ENCODE measurements around the gene OGFOD1. TPM values are rescaled to one million over a fixed set of nuclear protein-coding genes. Genes with fewer than 3 reads are reported as not detected.

Gene OGFOD1
- total and polyA plus RNA-seq, 2 donors (not counting 3 experiments of a cell fraction or from before 2014, with no cell fraction given): 26.6 to 54.8 TPM

DNA sequence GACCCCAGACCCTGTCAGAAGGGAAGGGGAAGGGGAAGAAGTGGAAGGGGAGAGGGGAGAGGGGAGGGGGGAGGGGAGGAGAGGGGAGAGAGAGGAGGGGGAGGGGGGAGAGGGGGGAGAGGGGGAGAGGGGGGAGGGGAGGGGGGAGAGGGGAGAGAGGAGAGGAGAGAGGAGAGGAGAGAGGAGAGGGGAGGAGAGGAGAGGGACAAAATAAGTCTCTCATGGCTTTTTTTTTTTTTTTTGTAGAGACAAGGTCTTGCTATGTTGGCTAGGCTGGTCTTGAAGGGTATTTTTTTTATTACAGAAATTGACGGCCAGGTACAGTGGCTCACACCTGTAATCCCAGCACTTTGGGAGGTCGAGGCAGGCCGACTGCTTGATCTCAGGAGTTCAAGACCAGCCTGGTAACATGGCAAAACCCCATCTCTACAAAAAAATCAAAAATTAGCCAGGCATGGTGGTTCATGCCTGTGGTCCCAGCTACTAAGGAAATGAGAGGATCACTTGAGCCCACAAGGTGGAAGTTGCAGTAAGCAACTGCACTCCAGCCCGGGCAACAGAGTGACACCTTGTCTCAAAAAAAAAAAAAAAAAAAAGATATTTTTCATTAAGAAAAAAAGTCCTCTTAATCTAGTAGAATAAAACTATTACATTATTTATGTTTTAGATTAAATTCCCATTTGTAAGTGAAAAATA is 45.2 kb upstream of the OGFOD1 start:
- H3K36me3 ChIP-seq (ENCODE audit: control insufficient read depth in 2 of 2, extremely low read depth in 1 of 2, insufficient read depth in 2 of 2, low read length in 2 of 2): peaks cover 23 to 24% of the 10 kb centered on the region in 2 experiments
- FAIRE-seq (no peak), DNase-seq (ENCODE audit: low read depth, low spot score) (no peak)
- no TSS peak for BruUV-seq (replicated peaks)
- dilution Hi-C loops (cut with MboI; ENCODE audit: extremely low pct_ligation_motif_present, low sequenced_read_pairs): no loop called here
- no peaks in the 10 kb centered on the region for H3K79me2 ChIP-seq (ENCODE audit: control insufficient read depth, insufficient read depth, low read length)
- H3K4me2 ChIP-seq (ENCODE audit: insufficient read depth, low read length): no peak overlapping the region
- no peaks in the 10 kb centered on the region for H3K4me1 ChIP-seq (ENCODE audit: control insufficient read depth, extremely low read depth, insufficient read depth, low read length)
- no peak overlapping the region for H3K4me3 ChIP-seq (replicated peaks in 1 of 3; ENCODE audit: insufficient read depth in 1 of 3, low read depth in 1 of 3, low read length in 3 of 3)
- no peaks in the 10 kb centered on the region for H4K20me1 ChIP-seq (replicated peaks; ENCODE audit: control insufficient read depth, extremely low read depth, insufficient read depth, low read length)
- ChIA-PET CTCF (no interaction called here), POLR2A (no interaction called here)
- H3K9ac ChIP-seq (replicated peaks; ENCODE audit: extremely low read depth, insufficient read depth, low read length): no peak overlapping the region
- TF ChIP-seq MYC (IDR thresholded peaks at IDR 0.05; ENCODE audit: low read depth, low read length): no peak
- TF ChIP-seq, protein P1, sequence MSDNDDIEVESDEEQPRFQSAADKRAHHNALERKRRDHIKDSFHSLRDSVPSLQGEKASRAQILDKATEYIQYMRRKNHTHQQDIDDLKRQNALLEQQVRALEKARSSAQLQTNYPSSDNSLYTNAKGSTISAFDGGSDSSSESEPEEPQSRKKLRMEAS (IDR thresholded peaks at IDR 0.05; ENCODE audit: insufficient read depth, insufficient read length): no peak
- no peak for TF ChIP-seq FOS (IDR thresholded peaks at IDR 0.05; ENCODE audit: borderline replicate concordance, insufficient read depth, low read length)
- no peak for TF ChIP-seq EZH2 (IDR thresholded peaks at IDR 0.05; ENCODE audit: borderline replicate concordance, low read depth, low read length, severe bottlenecking)
- TF ChIP-seq, protein P2, sequence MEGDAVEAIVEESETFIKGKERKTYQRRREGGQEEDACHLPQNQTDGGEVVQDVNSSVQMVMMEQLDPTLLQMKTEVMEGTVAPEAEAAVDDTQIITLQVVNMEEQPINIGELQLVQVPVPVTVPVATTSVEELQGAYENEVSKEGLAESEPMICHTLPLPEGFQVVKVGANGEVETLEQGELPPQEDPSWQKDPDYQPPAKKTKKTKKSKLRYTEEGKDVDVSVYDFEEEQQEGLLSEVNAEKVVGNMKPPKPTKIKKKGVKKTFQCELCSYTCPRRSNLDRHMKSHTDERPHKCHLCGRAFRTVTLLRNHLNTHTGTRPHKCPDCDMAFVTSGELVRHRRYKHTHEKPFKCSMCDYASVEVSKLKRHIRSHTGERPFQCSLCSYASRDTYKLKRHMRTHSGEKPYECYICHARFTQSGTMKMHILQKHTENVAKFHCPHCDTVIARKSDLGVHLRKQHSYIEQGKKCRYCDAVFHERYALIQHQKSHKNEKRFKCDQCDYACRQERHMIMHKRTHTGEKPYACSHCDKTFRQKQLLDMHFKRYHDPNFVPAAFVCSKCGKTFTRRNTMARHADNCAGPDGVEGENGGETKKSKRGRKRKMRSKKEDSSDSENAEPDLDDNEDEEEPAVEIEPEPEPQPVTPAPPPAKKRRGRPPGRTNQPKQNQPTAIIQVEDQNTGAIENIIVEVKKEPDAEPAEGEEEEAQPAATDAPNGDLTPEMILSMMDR (IDR thresholded peaks at IDR 0.05; ENCODE audit: extremely low read depth in 1 of 2, insufficient read depth in 1 of 2, low read depth in 1 of 2, low read length in 2 of 2): no peak
- no peak for TF ChIP-seq GATA2 (IDR thresholded peaks at IDR 0.05; ENCODE audit: insufficient read depth, insufficient read length, low read depth, low read length)
- TF ChIP-seq JUN (IDR thresholded peaks at IDR 0.05; ENCODE audit: borderline replicate concordance, insufficient read depth, insufficient read length, low read depth): no peak
- TF ChIP-seq POLR2A (IDR thresholded peaks at IDR 0.05; ENCODE audit: low read depth, low read length): no peak
- no peak for TF ChIP-seq POLR2AphosphoS5 (IDR thresholded peaks at IDR 0.05; ENCODE audit: insufficient read depth, low read depth, low read length)
- no peaks in the 10 kb centered on the region for H3K9me3 ChIP-seq (replicated peaks; ENCODE audit: control insufficient read depth, insufficient read depth, low read length)
- no peak overlapping the region for H2AFZ ChIP-seq (ENCODE audit: low read depth, low read length)
- no peak overlapping the region for H3K27ac ChIP-seq (ENCODE audit: insufficient read depth, low read depth, low read length)
- no peaks in the 10 kb centered on the region for H3K9me1 ChIP-seq (replicated peaks; ENCODE audit: control insufficient read depth, extremely low read depth, insufficient read depth, low read length)
- no peaks in the 10 kb centered on the region for H3K27me3 ChIP-seq (ENCODE audit: control insufficient read depth in 2 of 2, insufficient read depth in 2 of 2, low read length in 2 of 2)
- intact Hi-C loops (cut with micrococcal nuclease): no loop called here

All from endothelial cell of umbilical vein (primary cell).